ENCODE data around the gene FPGS.
"Not testable (repeated sequence)": the region's sequence is repeated elsewhere in the genome, so short reads cannot be mapped to it uniquely, and the experiment has no call there.

Gene FPGS, protein sequence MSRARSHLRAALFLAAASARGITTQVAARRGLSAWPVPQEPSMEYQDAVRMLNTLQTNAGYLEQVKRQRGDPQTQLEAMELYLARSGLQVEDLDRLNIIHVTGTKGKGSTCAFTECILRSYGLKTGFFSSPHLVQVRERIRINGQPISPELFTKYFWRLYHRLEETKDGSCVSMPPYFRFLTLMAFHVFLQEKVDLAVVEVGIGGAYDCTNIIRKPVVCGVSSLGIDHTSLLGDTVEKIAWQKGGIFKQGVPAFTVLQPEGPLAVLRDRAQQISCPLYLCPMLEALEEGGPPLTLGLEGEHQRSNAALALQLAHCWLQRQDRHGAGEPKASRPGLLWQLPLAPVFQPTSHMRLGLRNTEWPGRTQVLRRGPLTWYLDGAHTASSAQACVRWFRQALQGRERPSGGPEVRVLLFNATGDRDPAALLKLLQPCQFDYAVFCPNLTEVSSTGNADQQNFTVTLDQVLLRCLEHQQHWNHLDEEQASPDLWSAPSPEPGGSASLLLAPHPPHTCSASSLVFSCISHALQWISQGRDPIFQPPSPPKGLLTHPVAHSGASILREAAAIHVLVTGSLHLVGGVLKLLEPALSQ

GRCh38 chr9:127802576-127803443, at the start of gene FPGS:
FPGS (plus strand) TSS chr9:127802882; CDS start chr9:127802925, 43 bp downstream.
- peak; percentile 47 to 70 for DNase-seq (ENCODE audit: low read depth in 2 of 2, low spot score in 1 of 2)

DNA sequence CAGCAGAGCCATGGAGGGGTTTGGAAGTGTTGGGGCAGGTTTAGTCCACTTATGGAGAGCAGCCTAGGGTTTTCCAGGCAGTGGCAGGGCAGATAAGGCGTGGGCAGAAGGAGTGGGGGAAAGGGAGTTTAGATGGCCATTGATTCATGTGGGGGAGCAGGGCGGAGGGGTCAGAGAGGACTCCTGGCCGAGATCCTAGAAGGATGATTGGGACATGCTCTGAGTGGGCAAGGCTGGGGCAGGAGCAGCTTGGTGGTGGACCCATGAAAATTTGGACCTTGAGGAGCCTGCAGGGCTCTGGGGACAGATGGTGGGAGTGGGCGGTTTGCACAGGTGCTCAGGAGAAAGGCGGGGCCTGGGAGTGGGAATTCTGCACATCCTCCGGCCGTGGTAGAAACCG, 49.5 kb upstream of the FPGS start:
- no peak for DNase-seq (ENCODE audit: low read depth in 2 of 2, low spot score in 1 of 2)

DNA sequence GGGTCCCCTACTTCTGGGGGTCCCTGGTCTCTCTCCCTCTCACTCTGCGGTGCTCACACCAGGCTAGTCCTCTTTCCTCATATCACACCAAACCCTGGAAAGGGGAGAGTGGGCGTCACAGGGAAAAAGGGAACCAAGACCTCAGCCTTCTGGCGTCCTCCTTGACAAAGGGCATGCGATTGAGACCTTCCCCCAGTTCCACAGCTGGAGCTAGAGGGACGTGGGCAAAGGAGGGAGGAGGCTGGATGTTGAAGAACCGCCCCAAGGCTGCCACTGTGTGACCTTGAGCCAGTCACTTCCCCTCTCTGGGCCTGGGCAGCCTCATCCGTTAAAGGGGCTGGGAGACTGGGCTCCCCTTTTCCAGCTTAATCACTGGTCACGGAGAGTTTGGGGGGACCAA, 49.1 kb upstream of the FPGS start:
- DNase-seq (ENCODE audit: low read depth in 2 of 2, low spot score in 1 of 2), result no peak

DNA sequence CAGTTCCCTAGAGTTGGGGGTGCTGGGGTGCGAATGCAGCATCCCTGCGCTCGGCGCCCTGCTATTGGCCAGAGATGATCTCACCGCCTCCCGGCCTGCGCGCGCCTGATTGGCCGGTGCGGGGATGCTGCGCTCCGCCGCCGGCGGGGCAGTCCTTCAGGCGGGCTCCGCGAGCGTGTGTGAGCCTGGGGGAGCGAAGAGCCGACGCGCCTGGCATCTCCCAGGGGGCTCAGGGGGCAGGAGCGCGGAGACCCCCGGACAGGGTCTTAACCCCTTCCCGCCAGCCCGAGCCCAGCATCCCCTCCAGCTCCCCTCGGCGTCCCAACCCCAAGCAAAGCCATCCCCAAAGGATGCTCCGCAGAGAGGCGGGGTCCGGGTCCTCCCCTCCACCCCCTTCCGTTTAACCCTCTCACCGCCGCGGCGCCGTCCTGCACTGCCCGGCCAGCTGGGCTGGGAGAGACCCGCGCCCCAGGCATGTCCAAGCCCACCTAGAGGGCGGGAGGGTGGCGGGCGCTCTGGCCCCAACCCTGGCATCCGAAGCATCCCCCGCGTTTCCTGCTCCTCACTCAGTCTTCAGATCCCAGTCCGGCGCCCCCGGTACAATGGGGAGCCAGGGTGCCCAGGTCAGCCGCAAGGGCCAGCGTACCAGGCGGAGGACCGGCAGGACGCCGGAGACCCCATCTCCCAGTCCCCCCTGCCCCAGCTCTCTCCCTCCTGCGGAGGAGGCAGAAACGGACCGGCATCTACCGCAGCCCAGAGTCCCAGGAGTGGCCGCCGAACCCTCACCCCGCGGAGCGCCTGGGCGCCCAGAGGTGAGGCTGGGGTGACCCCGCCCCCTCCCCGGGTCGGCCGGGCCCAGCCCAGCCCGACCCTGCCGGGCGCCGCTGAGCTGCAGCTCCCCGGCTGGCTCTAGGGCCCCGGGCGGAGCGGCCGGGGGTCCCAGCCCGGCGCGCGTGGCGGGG, 48.3 kb upstream of the FPGS start:
- no peak for DNase-seq (ENCODE audit: low read depth in 2 of 2, low spot score in 1 of 2)

GRCh38 chr9:127755061-127756060, 47.3 kb upstream of the FPGS start:
- DNase-seq (ENCODE audit: low read depth in 2 of 2, low spot score in 1 of 2), result no peak

DNA sequence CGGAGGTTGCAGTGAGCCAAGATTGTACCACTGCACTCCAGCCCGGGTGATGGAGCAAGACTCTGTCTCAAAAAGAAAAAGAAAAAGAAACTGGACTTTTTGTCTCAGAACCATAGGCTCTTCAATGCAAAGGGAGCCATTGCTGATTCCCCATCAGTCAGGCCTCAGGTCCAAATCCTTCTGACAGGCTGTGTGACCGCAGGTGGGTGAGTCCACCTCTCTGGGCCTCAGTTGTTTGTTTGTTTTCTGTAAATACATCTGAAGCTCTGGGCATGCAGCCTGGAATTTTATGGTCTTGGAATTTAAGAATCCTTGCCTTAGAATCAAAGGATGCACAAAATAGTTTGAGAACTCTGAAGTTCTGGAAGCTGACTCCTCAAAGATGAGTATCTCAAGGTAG, 46.4 kb upstream of the FPGS start:
- no peak for DNase-seq (ENCODE audit: low read depth in 2 of 2, low spot score in 1 of 2)

DNA sequence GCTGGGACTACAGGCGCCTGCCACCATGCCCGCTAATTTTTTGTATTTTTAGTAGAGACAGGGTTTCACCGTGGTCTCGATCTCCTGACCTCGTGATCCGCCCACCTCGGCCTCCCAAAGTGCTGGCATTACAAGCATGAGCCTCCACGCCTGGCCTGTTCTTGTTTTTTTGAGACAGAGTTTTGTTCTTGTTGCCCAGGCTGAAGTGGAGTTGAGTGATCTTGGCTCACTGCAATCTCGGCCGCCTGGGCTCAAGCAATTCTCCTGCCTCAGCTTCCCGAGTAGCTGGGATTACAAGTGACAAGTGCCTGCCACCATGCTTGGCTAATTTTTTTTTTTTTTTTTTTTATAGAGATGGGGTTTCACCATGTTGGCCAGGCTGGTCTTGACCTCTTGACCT, 45.9 kb upstream of the FPGS start:
- DNase-seq (ENCODE audit: low read depth in 2 of 2, low spot score in 1 of 2), result not testable (repeated sequence)

DNA sequence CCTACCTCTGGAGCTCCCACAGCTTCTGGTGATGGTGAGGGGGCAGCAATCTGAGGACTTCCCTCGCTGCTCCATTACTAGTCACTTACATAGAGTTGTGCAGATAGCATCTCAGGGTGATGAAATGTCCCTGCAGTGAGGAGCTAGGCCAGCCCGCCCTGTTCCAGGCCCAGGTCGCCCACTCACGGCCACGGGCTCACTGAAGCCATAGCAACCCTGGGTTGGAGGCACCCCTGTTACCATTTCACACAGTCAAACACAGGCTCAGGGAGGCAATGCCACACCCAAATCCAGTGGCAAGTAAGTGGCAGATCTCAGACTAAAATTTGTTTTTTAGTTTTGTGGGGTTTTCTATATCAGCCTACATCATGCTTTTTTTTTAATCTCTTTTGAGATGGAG, 43.8 kb upstream of the FPGS start:
- DNase-seq (ENCODE audit: low read depth in 2 of 2, low spot score in 1 of 2), result no peak

- DNase-seq (ENCODE audit: low read depth in 2 of 2, low spot score in 1 of 2), result no peak
These were observed 41.6 kb upstream of the FPGS start for GRCh38 chr9:127761061-127761460.

- DNase-seq (ENCODE audit: low read depth in 2 of 2, low spot score in 1 of 2), result no peak
These were observed 41.2 kb upstream of the FPGS start for GRCh38 chr9:127761491-127761956.

GRCh38 chr9:127762111-127762676, 40.5 kb upstream of the FPGS start:
- DNase-seq (ENCODE audit: low read depth in 2 of 2, low spot score in 1 of 2), result no peak

GRCh38 chr9:127763918-127764384, 38.7 kb upstream of the FPGS start:
- no peak for DNase-seq (ENCODE audit: low read depth in 2 of 2, low spot score in 1 of 2)

GRCh38 chr9:127765418-127765817, 37.3 kb upstream of the FPGS start:
- no peak for DNase-seq (ENCODE audit: low read depth in 2 of 2, low spot score in 1 of 2)

DNA sequence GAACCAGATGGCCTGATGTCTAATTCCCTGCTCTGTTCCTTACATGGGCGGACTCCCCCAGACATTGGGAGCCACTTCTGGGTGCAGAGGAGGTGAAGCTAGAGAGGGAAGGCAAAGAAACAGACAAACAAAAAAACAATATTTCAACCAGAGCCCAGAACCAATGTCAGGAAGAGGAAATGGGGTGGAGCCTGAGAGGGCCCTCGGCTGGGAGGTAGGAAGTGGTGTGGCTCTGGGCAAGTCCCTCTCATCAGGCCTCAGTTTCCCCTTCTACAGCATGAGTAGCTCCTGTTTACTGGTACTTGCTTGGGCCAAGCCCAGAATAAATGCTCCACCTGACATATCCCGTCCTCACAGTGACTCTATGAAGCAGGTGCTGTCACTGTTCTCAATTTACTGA, 35.3 kb upstream of the FPGS start:
- DNase-seq (ENCODE audit: low read depth in 2 of 2, low spot score in 1 of 2), result no peak

GRCh38 chr9:127767909-127768331, 34.8 kb upstream of the FPGS start:
- no peak for DNase-seq (ENCODE audit: low read depth in 2 of 2, low spot score in 1 of 2)

GRCh38 chr9:127768698-127769097, 34.0 kb upstream of the FPGS start:
- DNase-seq (ENCODE audit: low read depth in 2 of 2, low spot score in 1 of 2), result no peak

- DNase-seq (ENCODE audit: low read depth in 2 of 2, low spot score in 1 of 2), result no peak
These were observed 33.6 kb upstream of the FPGS start for GRCh38 chr9:127769101-127769500.

GRCh38 chr9:127769929-127770582, 32.6 kb upstream of the FPGS start:
- no peak for DNase-seq (ENCODE audit: low read depth in 2 of 2, low spot score in 1 of 2)

GRCh38 chr9:127770583-127770904, 32.1 kb upstream of the FPGS start:
- DNase-seq (ENCODE audit: low read depth in 2 of 2, low spot score in 1 of 2), result no peak
